HCT116 (cell line): ENCODE measurements around the gene STIMATE. TPM values are rescaled to one million over a fixed set of nuclear protein-coding genes. Genes with fewer than 3 reads are reported as not detected.

Experiments
- ATAC-seq: fragments of 200-7000 bp; cut with Tn5 transposase; 2 replicates; pipeline ENCODE4 v1.9.1; 2020; ENCODE audit warnings: mild to moderate bottlenecking, moderate library complexity
- BruUV-seq: library from RNA; stranded (reverse); fragments of 400-500 nt; replicated peaks from 2 replicates; lab custom pipeline; 2021; lab: Mats Ljungman, UMichigan
- CTCF ChIA-PET: fragments of 300-600 bp; sonication (Branson Sonifier 250); formaldehyde crosslinking; loops from one replicate; lab custom pipeline; 2021; ENCODE audit warnings: antibody characterized with exemption; lab: Charles Lee
- POLR2A ChIA-PET: fragments of 300-600, 350-600 bp; sonication (Branson Sonifier 250); formaldehyde crosslinking; loops from one replicate; lab custom pipeline; 2021; ENCODE audit warnings: antibody characterized with exemption; lab: Charles Lee
- RAD21 ChIA-PET, 2 experiments: fragments of 300-600 bp; sonication (Branson Sonifier 250); formaldehyde crosslinking; loops; one replicate each; lab custom pipeline; 2023; ENCODE audit warnings: low total read pairs in 2 of 2; ENCODE audit not compliant: uncharacterized antibody in 2 of 2, unreplicated experiment in 2 of 2, low non-redundant PET in 1 of 2; lab: Charles Lee
- DNase-seq: peaks from one replicate; pipeline ENCODE4 v3.0.0-alpha.2; 2010; ENCODE audit warnings: low read depth, low spot score
- H2AFZ ChIP-seq: fragments of 200-600 bp; shearing (Covaris generic), sonication (generic); 2 replicates; pipeline ENCODE4 v1.6.1; 2017; ENCODE audit warnings: low read depth, mixed run types, mixed read lengths, antibody characterized with exemption, low read length; ENCODE audit not compliant: poor library complexity, severe bottlenecking
- H3K27ac ChIP-seq: 2 replicates; pipeline ENCODE4 v1.5.1; 2012; ENCODE audit warnings: low read depth, low read length
- H3K27me3 ChIP-seq: fragments of 200-600 bp; sonication (generic); 2 replicates; pipeline ENCODE4 v1.6.1; 2016; ENCODE audit warnings: mixed run types, low read length, mixed read lengths; ENCODE audit not compliant: insufficient read depth
- H3K36me3 ChIP-seq, 2 experiments: fragments of 200-500 bp in 1 of 2; fragments of 200-600 bp in 1 of 2; sonication (Bioruptor generic) in 1 of 2; sonication (generic) in 1 of 2; 2 replicates each; pipeline versions ENCODE4 v1.5.1 to v1.6.1; 2014 to 2016; ENCODE audit warnings: low read length in 2 of 2, inconsistent platforms in 1 of 2, mixed read lengths in 1 of 2, mixed run types in 1 of 2; ENCODE audit not compliant: insufficient read depth in 2 of 2, control insufficient read depth in 1 of 2
- H3K4me1 ChIP-seq, 2 experiments: fragments of 200-600 bp in 1 of 2; sonication (generic) in 1 of 2; 2 replicates each; pipeline versions ENCODE4 v1.5.1 to v1.6.1; 2012 to 2017; ENCODE audit warnings: low read length in 2 of 2, inconsistent platforms in 1 of 2, mild to moderate bottlenecking in 1 of 2, mixed read lengths in 1 of 2, mixed run types in 1 of 2, moderate library complexity in 1 of 2; ENCODE audit not compliant: insufficient read depth in 2 of 2, control insufficient read depth in 1 of 2
- H3K4me2 ChIP-seq: fragments of 200-600 bp; sonication (generic); 2 replicates; pipeline ENCODE4 v1.6.1; 2017; ENCODE audit warnings: mixed run types, low read length, mixed read lengths
- H3K4me3 ChIP-seq, 2 experiments: fragments of 200-600 bp in 1 of 2; sonication (generic) in 1 of 2; replicated peaks in 1 of 2; 2 replicates each; pipeline ENCODE4 v1.5.1; 2011 to 2016; ENCODE audit warnings: low read length in 2 of 2, control low read depth in 1 of 2, low read depth in 1 of 2, mild to moderate bottlenecking in 1 of 2, mixed read lengths in 1 of 2, mixed run types in 1 of 2
- H3K79me2 ChIP-seq: fragments of 200-600 bp; sonication (generic); 2 replicates; pipeline ENCODE4 v1.6.1; 2017; ENCODE audit warnings: mild to moderate bottlenecking, mixed run types, low read length, moderate library complexity, mixed read lengths; ENCODE audit not compliant: insufficient read depth
- H3K9ac ChIP-seq: fragments of 200-600 bp; sonication (generic); 2 replicates; pipeline ENCODE4 v1.6.1; 2016; ENCODE audit warnings: low read length, mixed read lengths
- H3K9me2 ChIP-seq: fragments of 200-600 bp; sonication (generic), shearing (Covaris generic); 2 replicates; pipeline ENCODE4 v1.6.1; 2017; ENCODE audit warnings: mixed run types, mild to moderate bottlenecking, moderate library complexity; ENCODE audit not compliant: insufficient read depth
- H3K9me3 ChIP-seq, 2 experiments: fragments of 200-500 bp in 1 of 2; fragments of 200-600 bp in 1 of 2; sonication (Bioruptor generic) in 1 of 2; sonication (generic) in 1 of 2; 2 replicates each; pipeline ENCODE4 v1.6.1; 2014 to 2017; ENCODE audit warnings: low read length in 2 of 2, mixed read lengths in 2 of 2, inconsistent platforms in 1 of 2, low read depth in 1 of 2, mild to moderate bottlenecking in 1 of 2, mixed run types in 1 of 2, moderate library complexity in 1 of 2; ENCODE audit not compliant: control insufficient read depth in 1 of 2, insufficient read depth in 1 of 2
- H4K20me1 ChIP-seq: fragments of 200-600 bp; sonication (generic), shearing (Covaris generic); 2 replicates; pipeline ENCODE4 v1.6.1; 2017; ENCODE audit warnings: mixed run types, mild to moderate bottlenecking, moderate library complexity; ENCODE audit not compliant: insufficient read depth
- CBX3 ChIP-seq: IDR thresholded peaks from 2 replicates; pipeline ENCODE4 v1.6.1; 2012; ENCODE audit warnings: low read depth
- CEBPB ChIP-seq: IDR thresholded peaks from 2 replicates; pipeline ENCODE4 v1.6.1; 2012; ENCODE audit warnings: low read depth
- EGR1 ChIP-seq: IDR thresholded peaks from 2 replicates; pipeline ENCODE4 v1.6.1; 2012; ENCODE audit warnings: low read depth
- ELF1 ChIP-seq: IDR thresholded peaks from 2 replicates; pipeline ENCODE4 v1.6.1; 2012; ENCODE audit warnings: low read depth, borderline replicate concordance
- EZH2 ChIP-seq: fragments of 200-600 bp; sonication (generic); IDR thresholded peaks from 2 replicates; pipeline ENCODE4 v1.6.1; 2017; ENCODE audit warnings: antibody characterized with exemption, mixed run types
- JUND ChIP-seq: IDR thresholded peaks from 2 replicates; pipeline ENCODE4 v1.6.1; 2012
- MAX ChIP-seq: IDR thresholded peaks from 2 replicates; pipeline ENCODE4 v1.6.1; 2012
- POLR2A ChIP-seq: IDR thresholded peaks from 2 replicates; pipeline ENCODE4 v1.7.0; 2011; ENCODE audit warnings: borderline replicate concordance; ENCODE audit not compliant: insufficient read depth, insufficient read length; ENCODE audit errors: extremely low read depth
- POLR2AphosphoS5 ChIP-seq: IDR thresholded peaks from 2 replicates; pipeline ENCODE4 v1.6.1; 2011; ENCODE audit warnings: mild to moderate bottlenecking, low read depth, low read length, moderate library complexity
- REST ChIP-seq: IDR thresholded peaks from 2 replicates; pipeline ENCODE4 v1.6.1; 2012; ENCODE audit warnings: low read depth
- SIN3A ChIP-seq: IDR thresholded peaks from 2 replicates; pipeline ENCODE4 v1.6.1; 2012; ENCODE audit warnings: low read depth
- SP1 ChIP-seq: IDR thresholded peaks from 2 replicates; pipeline ENCODE4 v1.6.1; 2012; ENCODE audit warnings: low read depth
- SRF ChIP-seq: IDR thresholded peaks from 2 replicates; pipeline ENCODE4 v1.6.1; 2012; ENCODE audit warnings: low read depth
- TCF7L2 ChIP-seq: IDR thresholded peaks from 2 replicates; pipeline ENCODE4 v1.7.0; 2011; ENCODE audit warnings: borderline replicate concordance, inconsistent platforms; ENCODE audit not compliant: insufficient read depth, insufficient read length; ENCODE audit errors: extremely low read depth
- YY1 ChIP-seq: IDR thresholded peaks from 2 replicates; pipeline ENCODE4 v1.6.1; 2011; ENCODE audit warnings: low read length, low read depth, moderate library complexity, mild to moderate bottlenecking; ENCODE audit not compliant: insufficient replicate concordance; ENCODE audit errors: extremely low read depth
- ZBTB33 ChIP-seq: IDR thresholded peaks from 2 replicates; pipeline ENCODE4 v1.6.1; 2011; ENCODE audit warnings: mild to moderate bottlenecking, low read length, moderate library complexity; ENCODE audit not compliant: insufficient replicate concordance; ENCODE audit errors: extremely low read depth
- ZFX ChIP-seq: fragments of 450-650 bp; IDR thresholded peaks from 2 replicates; pipeline ENCODE4 v1.6.1; 2017
- intact Hi-C: fragments of 100-400 bp; cut with micrococcal nuclease; formaldehyde crosslinking; loops from 2 replicates; pipeline ENCODE4 v1.10.0; 2022
- total RNA-seq: library from RNA; stranded (reverse); gene quantifications from one replicate; pipeline ENCODE4 v1.2.1, GENCODE V29; 2021; ENCODE audit not compliant: unreplicated experiment

The STIMATE gene
- total RNA-seq, 1 experiment from 2014 or later, result 20.2 TPM

GRCh38 chr3:52871761-52872160 is 25.6 kb downstream of the STIMATE start (continued):
- TF ChIP-seq REST (no peak), ZFX (no peak), CEBPB (no peak), EZH2 (no peak), SRF (no peak), ELF1 (no peak), SP1 (no peak), JUND (no peak), SIN3A (no peak)

- H3K4me1 ChIP-seq, result no peaks in the 10 kb centered on the region; a peak in 1 of 4 replicates
- no peak overlapping the region for H3K4me3 ChIP-seq
- H3K4me2 ChIP-seq, result no peak overlapping the region
- H3K27ac ChIP-seq, result no peak overlapping the region
- ChIA-PET RAD21 (no interaction called here), POLR2A (no interaction called here), CTCF (no interaction called here)
- BruUV-seq, result no TSS peak
- H3K79me2 ChIP-seq, result 0 out of 2 replicates have a peak, but pooled peaks cover 3% of the 10 kb centered on the region
- intact Hi-C loops, result no loop called here
- no peak overlapping the region for H2AFZ ChIP-seq
- DNase-seq (no peak), ATAC-seq (no peak)
- H4K20me1 ChIP-seq, result no peaks in the 10 kb centered on the region
- H3K9me3 ChIP-seq, result no peaks in the 10 kb centered on the region
- no peaks in the 10 kb centered on the region for H3K27me3 ChIP-seq
- no peaks in the 10 kb centered on the region for H3K9me2 ChIP-seq
- no peaks in the 10 kb centered on the region for H3K36me3 ChIP-seq
- no peak overlapping the region for H3K9ac ChIP-seq
- no peak for TF ChIP-seq TCF7L2
- no peak for TF ChIP-seq MAX
- TF ChIP-seq YY1, result no peak
- TF ChIP-seq SIN3A, result no peak
- TF ChIP-seq POLR2A, result no peak
- TF ChIP-seq CBX3, result no peak
- no peak for TF ChIP-seq ELF1
- TF ChIP-seq ZBTB33, result no peak
- no peak for TF ChIP-seq JUND
- TF ChIP-seq POLR2AphosphoS5, result no peak
- TF ChIP-seq ZFX, result no peak
- TF ChIP-seq CEBPB, result no peak
- no peak for TF ChIP-seq EGR1
- no peak for TF ChIP-seq REST
- no peak for TF ChIP-seq EZH2
Observed at GRCh38 chr3:52870471-52870870, 26.9 kb downstream of the STIMATE start.
